Measurements from ENCODE around the gene GGA1. TPM values are rescaled to one million over a fixed set of nuclear protein-coding genes. Genes with fewer than 3 reads are reported as not detected.

Gene GGA1
- total RNA-seq, 1 donor from 2014 or later, result 32.5 TPM

DNA sequence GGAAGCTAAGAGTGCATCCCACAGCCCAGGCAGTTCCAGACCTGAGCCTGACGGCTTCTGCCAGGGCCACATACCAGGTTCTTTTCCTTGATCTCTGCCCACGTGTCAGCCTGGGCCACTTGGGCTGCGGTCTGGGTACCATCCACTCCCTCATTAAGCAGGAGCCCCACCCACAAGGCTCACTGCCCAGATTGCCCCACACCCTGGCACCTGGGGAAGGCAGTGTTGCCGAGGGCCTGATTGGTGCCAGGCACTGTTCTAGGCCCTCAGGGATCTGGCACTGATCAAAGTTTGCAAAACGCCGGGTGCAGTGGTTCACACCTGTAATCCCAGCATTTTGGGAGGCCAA is 15.4 kb downstream of the GGA1 start:
- DNase-seq (ENCODE audit: low spot score), result no peak

DNA sequence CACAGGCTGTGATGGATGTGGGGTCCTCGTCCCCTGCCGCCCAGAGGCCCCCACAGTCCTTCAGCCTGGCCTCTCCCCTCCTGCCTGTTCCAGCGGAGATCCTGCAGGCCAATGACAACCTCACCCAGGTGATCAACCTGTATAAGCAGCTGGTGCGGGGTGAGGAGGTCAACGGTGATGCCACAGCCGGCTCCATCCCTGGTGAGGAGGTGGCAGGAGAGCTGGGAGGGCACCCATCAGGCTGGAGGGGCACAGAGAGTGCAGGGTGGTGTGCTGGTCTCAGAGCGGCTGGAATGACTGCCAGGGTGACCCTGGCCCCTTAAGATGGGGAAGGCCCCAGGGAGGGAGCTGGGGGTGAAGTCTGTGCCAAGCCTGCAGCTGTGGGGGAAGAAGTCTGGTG is 16.2 kb downstream of the GGA1 start:
- DNase-seq (ENCODE audit: low spot score), result no peak
- intact Hi-C loops (cut with DNase I), result loop anchor here (5.0 kb wide), 1 partner anchor 57 kb away; no protein-coding TSS in a partner anchor

More for the DNA sequence above, 15.4 kb downstream of the GGA1 start:
- intact Hi-C loops (cut with DNase I), result loop anchor here (5.0 kb wide), 1 partner anchor 58 kb away; no protein-coding TSS in a partner anchor

DNA sequence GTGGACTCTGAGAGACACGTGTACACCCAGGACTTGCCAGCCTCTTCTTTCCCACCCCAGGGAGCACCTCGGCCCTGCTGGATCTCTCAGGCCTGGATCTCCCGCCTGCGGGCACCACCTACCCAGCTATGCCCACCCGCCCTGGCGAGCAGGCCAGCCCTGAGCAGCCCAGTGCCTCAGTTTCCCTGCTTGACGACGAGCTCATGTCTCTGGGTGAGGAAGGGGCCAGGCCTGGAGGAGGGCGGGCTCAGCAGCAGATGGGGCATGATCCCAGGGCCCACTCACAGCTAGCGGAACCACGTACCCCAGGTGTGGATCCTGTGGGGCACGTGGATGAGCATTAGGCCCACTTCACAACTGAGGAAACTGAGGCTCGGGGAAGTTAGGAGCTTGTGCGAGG is 17.1 kb downstream of the GGA1 start:
- intact Hi-C loops (cut with DNase I), result no loop called here
- DNase-seq (ENCODE audit: low spot score), result no peak

DNA sequence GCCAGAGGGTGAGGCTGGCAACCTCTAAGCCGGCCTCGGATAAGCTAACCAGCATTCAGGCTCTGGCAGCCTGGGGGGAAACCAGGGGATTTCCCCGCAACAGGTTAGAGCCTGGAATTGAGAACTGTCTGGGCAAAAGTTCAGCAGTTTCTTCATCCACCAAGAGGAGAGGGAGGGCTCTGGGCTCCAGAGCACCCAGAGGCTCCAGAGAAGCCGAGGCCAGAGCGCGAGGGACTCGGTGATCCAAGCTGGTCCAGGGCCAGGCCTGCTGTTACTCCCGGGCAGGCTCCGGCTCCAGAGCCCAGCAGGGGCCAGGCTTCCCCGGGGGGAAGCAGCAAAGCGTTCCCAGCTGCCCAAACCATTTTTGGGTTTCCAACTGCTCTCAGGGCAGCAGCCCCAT is 17.5 kb downstream of the GGA1 start:
- intact Hi-C loops (cut with DNase I), result no loop called here

DNA sequence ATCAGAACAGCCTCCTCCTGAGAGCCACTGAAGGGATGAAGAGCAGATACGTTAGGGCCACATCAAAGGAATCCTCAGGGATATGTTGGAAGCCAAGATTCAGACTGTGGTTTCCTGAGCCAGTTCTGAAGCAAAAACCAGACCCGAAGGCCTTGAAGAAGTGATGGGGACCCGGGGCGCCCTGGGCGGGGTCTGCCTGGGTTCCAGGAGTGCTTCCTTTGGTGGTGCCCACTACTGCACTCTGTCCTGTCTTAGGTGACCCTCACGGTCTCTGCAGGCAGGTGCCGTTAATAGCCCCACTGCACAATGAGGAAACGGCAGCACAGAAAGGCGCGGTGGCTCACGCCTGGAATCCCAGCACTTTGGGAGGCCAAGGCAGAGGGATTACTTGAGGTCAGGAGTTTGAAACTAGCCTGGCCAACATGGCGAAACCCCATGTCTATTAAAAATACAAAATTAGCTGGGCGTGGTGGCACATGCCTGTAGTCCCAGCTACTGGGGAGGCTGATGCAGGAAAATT is 18.0 kb downstream of the GGA1 start:
- intact Hi-C loops (cut with DNase I), result no loop called here
- DNase-seq (ENCODE audit: low spot score), result no peak

More for the DNA sequence above, 17.5 kb downstream of the GGA1 start:
- DNase-seq (ENCODE audit: low spot score), result no peak

DNA sequence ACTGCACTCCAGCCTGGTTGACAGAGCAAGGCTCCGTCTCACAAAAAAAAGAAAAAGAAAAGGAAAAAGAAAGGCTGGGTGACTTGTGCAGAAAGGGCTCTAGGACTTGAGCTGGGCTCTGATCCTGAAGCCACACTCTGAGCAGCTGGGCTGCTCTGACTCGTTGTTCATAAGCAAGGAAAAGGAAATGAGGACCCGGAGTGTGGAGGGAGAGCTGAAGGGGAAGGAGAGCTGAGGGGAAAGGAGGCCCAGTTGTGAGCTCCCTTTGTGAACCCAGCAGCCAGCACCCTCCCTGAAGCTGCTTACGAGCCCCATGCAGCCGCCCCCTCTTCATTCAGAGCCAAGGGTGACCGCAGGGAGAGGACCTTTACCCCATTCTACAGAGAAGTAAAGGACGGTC is 18.5 kb downstream of the GGA1 start:
- no peak for DNase-seq (ENCODE audit: low spot score)
- intact Hi-C loops (cut with DNase I), result no loop called here

DNA sequence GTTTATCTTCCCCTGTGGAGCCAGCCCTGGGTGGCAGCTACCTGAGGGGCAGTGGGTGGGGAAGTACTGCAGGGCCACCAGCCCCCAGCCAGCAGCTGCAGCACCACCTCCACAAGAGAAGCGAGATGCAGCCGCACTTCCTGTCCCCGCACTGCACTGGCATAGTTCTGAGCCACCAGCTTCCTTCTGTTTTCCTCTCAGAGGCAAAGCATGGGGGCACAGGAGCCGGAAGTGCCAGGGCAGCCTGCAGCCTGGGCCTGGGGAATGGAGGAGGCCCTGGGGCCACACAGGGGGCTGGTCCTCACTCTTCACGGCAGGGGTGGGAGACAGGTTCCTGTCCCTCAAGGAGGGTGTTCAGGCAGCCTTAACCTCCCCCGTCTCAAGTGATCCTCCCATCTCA is 18.9 kb downstream of the GGA1 start:
- intact Hi-C loops (cut with DNase I), result no loop called here
- DNase-seq (ENCODE audit: low spot score), result no peak

DNA sequence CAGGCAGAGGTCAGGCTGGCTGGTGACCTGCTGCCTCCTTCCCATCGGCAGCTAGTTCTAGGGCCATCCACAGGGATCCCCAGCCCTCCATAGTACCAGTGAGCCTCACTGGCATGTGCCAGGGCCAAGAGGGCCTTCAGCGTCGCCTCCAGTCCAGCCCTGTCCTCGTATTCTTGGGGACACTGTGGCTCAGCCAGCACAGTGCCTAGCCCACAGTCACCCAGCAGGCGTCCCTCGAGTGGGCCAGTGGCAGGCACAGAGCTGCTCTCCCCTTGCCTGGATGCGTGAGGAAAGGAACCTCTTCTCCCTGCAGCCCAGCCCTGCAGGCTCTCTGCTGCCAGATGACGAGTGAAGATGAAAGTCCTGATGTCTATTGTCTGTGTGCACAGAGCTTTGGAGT is 20.2 kb downstream of the GGA1 start:
- intact Hi-C loops (cut with DNase I), result no loop called here
- no peak for DNase-seq (ENCODE audit: low spot score)

DNA sequence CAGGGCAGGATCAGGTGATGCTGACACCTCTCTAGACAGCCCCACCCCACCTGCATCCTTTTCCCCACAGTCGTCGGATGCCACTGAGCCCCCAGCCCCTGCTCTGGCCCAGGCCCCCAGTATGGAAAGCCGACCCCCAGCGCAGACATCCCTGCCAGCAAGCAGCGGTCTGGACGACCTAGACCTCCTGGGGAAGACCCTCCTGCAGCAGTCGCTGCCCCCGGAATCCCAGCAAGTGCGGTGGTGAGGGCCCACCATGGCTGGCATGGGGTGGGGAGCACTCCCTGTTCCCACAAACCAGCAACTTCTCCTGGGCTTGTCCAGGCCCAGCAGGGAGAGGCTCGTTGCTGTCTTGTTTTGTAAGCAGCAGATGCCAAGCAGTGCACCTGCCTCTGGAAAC is 21.3 kb downstream of the GGA1 start:
- DNase-seq (ENCODE audit: low spot score), result no peak
- intact Hi-C loops (cut with DNase I), result no loop called here

DNA sequence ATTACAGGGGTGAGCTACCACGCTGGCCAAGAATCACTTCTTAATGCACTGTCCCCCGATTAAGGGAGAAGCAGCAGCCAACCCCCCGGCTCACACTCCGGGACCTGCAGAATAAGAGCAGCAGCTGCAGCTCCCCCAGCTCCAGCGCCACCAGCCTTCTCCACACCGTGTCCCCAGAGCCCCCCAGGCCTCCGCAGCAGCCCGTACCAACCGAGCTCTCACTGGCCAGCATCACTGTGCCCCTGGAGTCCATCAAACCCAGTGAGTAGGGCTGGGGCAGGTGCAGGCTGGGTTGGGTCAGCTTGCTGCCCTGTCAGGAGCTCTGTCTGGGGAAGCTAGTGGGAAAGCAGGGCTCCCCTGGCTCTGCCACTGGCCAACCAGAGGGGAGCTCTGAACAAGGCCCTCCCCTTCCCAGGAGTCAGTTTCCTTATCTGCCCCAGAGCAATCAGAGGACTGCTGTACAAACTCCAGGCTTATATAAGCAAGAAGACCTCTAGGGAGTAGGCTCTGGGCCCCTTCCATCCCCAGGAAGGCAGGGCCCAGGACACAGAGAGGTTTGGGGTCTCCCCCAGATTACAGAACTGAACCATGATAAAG is 22.3 kb downstream of the GGA1 start:
- intact Hi-C loops (cut with DNase I), result no loop called here
- DNase-seq (ENCODE audit: low spot score), result no peak

DNA sequence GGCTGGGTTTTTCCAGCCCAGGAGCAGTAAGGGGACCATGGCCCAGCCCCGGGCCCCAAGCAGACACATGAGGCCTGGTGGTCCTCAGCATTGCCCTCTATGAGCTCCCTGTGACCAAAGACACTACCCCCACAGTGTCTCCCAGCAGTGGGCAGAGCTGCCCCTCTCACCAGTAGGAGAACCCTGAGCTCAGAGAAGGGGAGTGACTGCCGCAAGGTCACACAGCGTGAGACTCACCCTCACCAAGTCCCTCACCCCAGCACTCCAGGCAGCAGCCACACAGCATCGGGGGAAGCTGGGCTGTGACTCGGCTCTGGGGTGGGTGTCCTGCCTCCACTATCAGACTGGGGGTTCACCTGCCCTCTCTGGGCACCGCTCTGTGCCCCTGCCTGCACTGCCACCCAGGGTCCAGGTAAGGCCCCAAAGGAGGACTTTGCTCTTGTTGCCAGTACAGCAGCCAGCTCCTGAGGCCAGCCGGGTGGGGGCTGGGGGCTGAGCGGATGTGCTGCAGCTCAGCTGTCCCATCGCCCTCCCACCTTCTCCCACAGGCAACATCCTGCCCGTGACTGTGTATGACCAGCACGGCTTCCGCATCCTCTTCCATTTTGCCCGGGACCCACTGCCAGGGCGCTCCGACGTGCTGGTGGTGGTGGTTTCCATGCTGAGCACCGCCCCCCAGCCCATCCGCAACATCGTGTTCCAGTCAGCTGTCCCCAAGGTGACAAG is 23.0 kb downstream of the GGA1 start:
- no peak for DNase-seq (ENCODE audit: low spot score)
- intact Hi-C loops (cut with DNase I), result no loop called here

DNA sequence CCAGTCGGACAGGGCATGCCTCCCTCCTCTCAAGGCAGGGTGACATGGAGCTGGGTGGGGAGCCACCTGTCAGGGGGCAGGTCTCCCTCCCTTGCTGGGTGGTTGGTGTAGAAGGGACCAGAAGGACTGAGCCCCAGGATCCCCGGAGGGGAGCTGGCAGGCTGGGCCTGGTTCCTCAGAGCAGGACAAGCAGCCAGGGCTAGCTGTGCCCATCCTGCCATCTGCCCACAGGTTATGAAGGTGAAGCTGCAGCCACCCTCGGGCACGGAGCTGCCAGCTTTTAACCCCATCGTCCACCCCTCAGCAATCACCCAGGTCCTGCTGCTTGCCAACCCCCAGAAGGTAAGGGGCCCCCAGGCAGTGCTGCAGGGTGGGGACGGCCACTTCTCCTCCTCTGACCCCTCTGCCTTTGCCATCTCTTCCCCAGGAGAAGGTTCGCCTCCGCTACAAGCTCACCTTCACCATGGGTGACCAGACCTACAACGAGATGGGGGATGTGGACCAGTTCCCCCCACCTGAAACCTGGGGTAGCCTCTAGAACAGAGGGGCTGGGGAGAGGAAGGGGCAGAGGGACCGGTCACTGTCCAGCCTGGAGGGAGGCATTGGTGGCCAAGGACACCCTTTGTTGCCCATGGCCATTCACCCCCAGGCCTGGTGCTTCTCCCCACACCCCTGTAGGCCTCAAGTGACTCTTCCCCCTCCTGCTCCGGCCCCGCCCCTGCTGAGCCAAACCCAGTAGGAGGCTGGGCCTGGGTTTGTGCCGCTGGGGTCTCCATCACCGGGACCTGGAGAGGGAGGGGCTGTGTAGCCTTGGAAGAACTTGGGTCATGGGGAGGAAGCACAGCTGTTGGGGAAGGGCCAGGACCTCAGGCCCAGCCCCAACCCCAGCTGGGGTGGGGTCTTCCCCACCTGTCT is 23.8 kb downstream of the GGA1 start:
- intact Hi-C loops (cut with DNase I), result no loop called here
- DNase-seq (ENCODE audit: low spot score), result no peak

DNA sequence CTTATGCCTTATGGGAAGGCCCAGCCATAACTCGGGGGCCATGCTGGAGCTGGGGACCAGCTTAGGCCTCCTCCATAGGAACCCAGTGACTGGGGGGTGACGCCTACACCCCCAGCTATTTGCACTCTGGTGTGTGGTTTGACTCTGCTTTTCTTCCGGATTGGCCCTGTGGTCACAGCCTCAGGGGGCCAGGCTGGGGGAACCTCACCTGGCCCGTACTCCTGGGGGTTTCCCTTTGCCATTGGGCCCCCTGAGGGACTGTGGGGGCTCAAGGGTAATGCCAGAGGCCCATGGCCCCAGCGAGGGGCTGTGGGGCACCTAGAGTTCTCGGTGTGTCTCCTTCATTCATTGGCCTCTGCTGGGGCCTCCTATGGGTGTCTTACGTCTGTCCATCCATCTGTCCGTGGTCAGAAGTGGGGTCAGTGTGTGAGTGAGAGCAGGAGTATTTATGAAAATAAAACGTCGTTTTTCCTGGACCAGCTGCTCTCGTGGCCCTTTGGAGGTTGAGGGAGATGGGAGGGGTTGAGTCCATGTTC is 24.5 kb downstream of the GGA1 start:
- DNase-seq (ENCODE audit: low spot score), result no peak
- intact Hi-C loops (cut with DNase I), result no loop called here

DNA sequence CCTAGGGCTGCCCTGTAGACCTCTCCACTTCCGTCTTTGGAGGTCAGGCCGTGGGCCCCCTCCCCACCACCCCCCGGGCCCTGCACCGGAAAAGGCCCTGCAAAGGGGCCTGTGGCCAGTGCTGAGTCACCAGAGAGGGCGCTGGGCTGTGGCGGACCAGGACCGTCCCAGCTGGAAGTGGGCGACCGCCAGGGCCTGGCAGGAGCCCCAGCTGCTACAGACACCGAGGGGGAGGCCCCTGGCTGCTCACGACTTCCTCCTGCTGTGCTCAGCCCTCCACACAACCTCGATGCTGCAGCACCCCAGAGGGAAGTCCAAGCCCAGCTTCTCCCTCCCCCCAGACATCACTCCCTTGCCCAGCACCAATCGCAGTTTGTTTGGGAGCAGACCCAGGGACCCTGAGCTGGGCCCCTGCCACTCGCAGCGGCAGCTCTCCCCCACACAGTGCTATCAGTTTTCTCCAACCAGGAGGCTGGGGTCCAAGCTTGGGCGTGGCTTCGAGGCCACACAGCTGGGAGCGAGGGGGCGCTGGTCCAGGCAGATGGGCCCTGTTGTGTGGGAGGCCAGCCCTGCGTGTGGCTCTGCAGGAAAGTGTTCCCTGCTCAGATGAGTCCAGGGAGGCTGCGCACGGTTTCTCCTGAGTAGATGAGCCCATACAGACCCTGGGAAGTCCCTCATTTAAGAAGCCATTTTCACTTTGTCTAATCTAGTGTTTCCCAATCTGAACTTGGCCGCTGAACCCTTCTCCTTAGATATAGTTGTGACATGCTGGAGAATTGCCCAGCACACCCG is 25.2 kb downstream of the GGA1 start:
- intact Hi-C loops (cut with DNase I), result no loop called here
- DNase-seq (ENCODE audit: low spot score), result peak; percentile 92

DNA sequence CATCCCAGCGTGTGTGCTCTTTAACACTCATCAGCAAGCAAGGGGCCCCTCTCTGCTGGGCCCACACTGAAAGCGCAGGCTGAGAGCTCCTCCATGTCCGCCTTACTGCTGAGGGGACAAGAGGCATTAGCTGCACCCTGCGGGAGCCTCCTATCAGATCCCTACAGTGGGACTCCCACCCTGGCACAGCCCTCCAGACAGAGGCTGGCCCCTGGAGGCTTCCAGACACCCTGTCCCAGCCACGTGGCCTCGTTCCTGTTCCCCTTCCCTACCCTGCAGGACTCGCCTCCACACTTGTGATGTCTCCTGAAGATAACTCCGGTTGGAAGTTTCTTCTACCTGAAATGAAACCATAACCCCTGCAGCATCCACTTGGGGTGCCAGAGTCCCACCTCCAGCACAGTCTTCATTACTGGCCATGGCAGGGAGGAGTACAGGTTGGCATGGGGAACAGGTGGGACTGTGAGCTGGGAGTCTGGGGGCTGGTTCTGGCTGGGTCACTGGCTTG is 25.8 kb downstream of the GGA1 start:
- no peak for DNase-seq (ENCODE audit: low spot score)
- intact Hi-C loops (cut with DNase I), result no loop called here

DNA sequence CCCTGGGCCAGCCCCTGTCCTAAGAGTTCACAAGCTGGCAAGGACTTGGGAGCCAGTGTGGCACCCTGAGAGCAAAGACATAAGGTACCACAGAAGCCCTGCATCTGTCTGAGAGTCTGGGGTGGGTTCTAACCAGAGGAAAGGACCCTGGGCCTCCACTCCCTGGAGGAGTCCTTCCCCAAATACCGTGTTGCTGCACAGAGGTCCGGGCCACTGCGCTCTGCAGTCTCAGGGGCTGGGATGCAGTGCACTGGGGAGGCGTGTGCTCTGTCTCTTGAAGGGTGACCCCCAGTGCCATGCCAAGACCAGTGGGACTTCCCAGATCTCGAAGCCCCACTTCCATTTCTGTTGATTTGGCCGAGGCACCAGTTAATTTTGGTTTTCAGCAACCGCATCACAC is 26.5 kb downstream of the GGA1 start:
- no peak for DNase-seq (ENCODE audit: low spot score)
- intact Hi-C loops (cut with DNase I), result no loop called here

DNA sequence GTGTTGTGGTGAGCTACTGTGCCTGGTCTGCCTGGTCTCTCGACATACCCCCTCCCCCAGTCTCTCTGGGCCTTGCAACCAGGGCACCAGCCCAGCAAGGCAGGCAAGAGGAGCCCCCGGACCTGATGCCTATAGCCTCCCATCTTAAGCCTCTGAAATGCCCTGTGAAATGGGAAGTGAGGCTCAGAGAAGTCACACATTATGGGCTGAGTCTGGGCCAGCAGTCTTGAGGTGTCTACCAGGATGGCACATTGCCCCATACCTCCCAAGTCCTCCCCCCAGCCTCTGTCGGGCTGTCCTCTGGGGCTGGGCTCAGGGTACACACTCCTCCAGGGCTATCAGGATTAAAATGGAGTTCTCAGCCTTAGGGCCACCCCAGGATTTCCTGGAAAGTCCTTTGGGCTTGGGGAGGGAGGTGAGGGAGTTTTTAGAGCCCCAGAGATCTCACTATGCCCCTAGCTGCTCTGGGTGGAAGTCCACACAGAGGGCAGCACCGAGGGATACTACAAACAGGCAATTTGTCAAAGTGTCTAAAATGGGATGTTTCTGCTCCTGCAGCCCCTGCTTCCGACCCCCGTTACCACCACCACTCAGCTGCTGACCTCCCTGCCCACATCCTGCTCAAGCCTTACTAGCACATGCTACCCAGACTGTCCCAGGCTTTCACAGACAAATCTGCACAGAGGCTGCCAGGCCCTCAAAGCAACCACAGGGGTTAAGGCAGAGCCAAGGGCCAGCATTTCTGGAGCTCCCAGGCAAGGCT is 27.7 kb downstream of the GGA1 start:
- intact Hi-C loops (cut with DNase I), result no loop called here
- no peak for DNase-seq (ENCODE audit: low spot score)

DNA sequence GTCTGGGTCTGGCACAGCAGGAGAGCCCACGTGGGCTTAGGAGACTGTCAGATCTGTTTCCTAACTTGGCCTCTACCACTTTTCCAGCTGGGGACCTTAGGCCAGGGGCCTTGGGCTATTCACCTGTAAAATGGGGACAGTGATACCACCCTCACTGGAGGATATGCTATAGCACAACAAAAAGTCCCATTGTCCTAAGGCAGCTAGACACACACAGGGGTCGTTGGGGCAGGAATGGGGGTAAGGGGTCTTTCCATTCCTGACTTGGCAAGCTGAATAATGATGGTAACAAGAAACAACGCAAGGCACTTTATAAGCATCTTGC is 28.3 kb downstream of the GGA1 start:
- DNase-seq (ENCODE audit: low spot score), result no peak
- intact Hi-C loops (cut with DNase I), result no loop called here

Data from cardiac septum (tissue), 1 donor.